Gastroesophageal sphincter (tissue), 3 donors: ENCODE results near the gene MINDY3.

Source experiments
- EP300 ChIP-seq: sonication (generic); formaldehyde crosslinking; IDR thresholded peaks from one replicate; pipeline ENCODE4 v1.6.1; 2017; ENCODE audit warnings: antibody characterized with exemption, mild to moderate bottlenecking
- POLR2A ChIP-seq, 2 donors: fragments of 450-650 bp; IDR thresholded peaks; one replicate each; pipeline ENCODE4 v1.6.1; 2017; ENCODE audit warnings: antibody characterized with exemption in 2 of 2, mild to moderate bottlenecking in 2 of 2, moderate library complexity in 1 of 2
- POLR2AphosphoS5 ChIP-seq: sonication (generic); formaldehyde crosslinking; IDR thresholded peaks from one replicate; pipeline ENCODE4 v1.6.1; 2017; ENCODE audit warnings: antibody characterized with exemption
- TF ChIP-seq, protein P1 (sequence below), 4 experiments: fragments of 200-600 bp in 2 of 4; fragments of 450-650 bp in 2 of 4; sonication (generic) in 1 of 4; IDR thresholded peaks; one replicate each; pipeline ENCODE4 v1.5.1; 2017 to 2019; ENCODE audit warnings: antibody characterized with exemption in 4 of 4, mild to moderate bottlenecking in 2 of 4, moderate library complexity in 2 of 4

DNA sequence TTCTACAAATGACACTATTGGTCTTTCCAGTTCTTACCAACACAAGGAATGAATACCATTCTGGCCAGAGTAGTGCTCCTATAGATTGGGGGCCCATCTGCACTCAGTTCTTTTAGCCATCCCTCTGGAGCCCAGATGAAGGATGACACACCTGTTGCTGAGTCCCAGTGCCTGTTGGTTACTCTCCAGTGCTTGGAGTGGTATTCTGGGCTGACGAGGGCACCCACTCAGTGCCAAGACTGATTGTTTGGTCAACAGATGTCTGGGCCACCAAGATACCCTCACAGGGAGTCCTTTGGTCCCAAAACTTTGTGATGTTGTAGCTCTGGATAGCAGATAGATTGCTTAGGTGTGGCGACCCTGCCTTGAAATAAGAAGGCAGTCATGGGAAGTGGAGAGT is 116.9 kb downstream of the MINDY3 start:
- TF ChIP-seq, protein P1, sequence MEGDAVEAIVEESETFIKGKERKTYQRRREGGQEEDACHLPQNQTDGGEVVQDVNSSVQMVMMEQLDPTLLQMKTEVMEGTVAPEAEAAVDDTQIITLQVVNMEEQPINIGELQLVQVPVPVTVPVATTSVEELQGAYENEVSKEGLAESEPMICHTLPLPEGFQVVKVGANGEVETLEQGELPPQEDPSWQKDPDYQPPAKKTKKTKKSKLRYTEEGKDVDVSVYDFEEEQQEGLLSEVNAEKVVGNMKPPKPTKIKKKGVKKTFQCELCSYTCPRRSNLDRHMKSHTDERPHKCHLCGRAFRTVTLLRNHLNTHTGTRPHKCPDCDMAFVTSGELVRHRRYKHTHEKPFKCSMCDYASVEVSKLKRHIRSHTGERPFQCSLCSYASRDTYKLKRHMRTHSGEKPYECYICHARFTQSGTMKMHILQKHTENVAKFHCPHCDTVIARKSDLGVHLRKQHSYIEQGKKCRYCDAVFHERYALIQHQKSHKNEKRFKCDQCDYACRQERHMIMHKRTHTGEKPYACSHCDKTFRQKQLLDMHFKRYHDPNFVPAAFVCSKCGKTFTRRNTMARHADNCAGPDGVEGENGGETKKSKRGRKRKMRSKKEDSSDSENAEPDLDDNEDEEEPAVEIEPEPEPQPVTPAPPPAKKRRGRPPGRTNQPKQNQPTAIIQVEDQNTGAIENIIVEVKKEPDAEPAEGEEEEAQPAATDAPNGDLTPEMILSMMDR (IDR thresholded peaks at IDR 0.05), result no peak
- TF ChIP-seq EP300, result no peak
- TF ChIP-seq POLR2A (IDR thresholded peaks at IDR 0.05), result no peak
- TF ChIP-seq POLR2AphosphoS5, result no peak
